Measurements from ENCODE around the gene RPTOR.

RPTOR gene

DNA sequence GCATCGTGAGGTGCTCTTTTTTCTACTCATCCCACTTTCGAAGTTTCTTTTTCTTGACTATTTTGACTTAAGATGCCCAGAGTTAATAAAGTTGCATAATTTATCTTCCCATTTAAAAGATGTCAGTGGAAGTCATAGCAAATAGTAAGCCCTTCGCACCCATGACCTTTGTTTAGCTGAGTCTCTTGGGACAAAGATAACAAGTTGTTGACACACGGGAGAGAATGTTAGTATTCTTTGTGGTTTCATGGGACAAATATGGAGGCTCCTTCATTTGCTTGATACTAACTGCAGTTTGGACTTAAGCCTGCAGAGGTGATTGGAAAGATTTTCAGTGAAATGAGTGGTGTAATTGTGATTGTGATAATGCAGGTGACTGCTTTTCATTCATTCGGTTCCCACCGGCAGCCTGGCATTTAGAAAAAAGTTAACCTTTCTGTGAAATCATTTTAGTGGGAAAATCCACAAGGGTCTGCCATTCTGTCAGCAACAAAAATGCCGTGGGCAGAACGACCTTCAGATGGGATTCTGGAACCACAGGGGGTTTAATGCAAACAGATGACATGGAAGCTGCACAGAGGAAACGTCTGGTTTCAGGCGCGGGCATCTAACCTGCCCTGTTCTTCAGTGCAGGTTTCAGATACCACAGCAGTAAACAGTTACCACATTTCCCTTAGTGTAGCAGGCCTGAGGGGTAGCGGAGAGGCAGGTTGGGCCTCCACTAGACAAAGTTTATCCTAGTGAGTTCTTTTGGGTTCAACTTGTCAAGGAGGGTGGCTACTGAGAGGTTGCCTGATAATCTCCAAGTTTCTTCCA, 123.0 kb downstream of the RPTOR start:
- no peak for DNase-seq (ENCODE audit: low read depth)

DNA sequence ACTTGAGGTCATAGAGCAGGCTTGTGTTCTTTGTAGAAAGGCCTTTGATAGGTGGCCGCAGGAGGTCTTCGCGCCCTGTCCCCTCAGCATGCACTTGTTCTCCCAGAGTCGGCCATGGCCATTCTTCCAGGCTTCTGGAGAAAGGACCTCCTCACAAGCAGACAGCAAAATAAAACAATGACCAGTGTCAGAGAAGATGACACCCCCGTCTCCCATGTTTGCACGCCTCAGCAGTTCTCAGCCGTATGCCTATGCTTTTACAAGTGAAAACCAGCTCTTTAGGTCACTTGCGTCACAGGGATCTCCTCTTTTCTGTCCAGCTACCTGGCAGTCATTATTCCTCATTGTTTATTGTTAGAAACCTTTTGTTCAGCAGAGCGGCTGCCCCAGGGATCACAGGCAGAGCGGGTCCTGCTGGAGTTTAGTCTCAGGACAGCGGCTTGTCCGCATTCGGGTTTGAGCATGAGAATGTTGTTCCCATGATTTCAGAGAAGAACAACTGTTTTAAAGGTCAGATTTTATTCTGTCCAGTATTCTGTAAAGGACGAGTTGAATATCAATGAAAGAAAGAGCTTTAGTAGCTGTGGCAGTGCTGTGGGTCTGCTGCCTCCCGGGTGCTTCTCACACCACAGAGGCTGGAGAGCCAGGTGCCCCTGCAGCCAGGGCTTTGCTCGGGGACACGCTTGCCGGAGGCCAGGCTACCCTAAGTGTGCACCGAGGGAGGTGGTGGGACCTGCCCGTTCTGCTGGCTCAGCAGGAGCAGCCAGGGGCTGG, 123.9 kb downstream of the RPTOR start:
- DNase-seq (ENCODE audit: low read depth): no peak

DNA sequence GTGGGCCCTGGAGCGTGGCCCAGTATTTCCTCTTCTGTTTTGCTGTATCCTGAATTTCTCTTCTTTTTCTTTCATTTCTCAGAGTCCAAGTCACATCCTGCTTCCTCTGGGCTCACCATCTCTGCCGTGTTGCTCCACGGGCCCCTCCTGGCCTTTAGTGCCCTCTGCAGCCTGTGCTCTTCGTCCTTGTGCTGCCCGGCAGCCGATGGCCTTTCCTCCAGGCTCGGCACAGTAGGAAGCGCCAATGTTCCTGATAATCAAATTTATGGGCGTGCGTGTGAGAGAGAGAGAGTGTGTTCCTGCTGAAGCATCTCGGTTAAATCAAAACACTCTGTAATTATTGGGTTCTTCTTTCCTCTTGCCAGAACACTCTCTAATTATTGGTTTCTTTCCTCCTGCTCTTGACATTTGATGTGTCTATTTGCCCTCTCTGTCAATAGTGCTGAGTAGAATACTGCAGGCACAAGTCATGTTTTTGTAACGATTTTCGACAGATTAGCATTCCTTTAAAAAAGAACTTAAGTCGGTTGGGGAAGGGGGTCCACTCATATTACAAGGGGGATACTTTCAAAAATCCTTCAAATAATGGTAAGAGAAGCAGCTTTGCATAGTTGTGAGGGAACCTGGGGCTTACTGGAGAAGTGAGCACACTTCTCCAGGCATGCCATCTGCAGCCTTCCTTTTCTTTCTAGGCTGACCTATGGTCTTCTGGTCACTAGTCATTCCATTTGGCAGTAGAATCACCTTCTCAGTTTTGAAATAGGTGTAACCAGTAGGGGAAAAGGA, 126.6 kb downstream of the RPTOR start:
- DNase-seq (ENCODE audit: low read depth): no peak

DNA sequence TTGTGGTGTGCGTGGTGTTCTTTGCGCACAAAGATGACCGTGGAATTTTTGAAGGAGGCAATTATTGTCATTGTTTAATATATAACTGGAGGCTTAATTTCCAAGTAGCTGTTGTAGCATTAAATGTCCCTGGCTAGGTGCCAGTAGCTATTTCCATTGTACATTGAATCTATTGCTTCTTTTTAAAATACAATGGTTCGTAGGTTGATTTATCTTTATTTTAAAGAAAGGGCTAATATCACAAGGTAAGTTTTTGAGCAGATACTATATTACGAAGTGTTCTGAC, 127.1 kb downstream of the RPTOR start:
- DNase-seq (ENCODE audit: low read depth): no peak

DNA sequence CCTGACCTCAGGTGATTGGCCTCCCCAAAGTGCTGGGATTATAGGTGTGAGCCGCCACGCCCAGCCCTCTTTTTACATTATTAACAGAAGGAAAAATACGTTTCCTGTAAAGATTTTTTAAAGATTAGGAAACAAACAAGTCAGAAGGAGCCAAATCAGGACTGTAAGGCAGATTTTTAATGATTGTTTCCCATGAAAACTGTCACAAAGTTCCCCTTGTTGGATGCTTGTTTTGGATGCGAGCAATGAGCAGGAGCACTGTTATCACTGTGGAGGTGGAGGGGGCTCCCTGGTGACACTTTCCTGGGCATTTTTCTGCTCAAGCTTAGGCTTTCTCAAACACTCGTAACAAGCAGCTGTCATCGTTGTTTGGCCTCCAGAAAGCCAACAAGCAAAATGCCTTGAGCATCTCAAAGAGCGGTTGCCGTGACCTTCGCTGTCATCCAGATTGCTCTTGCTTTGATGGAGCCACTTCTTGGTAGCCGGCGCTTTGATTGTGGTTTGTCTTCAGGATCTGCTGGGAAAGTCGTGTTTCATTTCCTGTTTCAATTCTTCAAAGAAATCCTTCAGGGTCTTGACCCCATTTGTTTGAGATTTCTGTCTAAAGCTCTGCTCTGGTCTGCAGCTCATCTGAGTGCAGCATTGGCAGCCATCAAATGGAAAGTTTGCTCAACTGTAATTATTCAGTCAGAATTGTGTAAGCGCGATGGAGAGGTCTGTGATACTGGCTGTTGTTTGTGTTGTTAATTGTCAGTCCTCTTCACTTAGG, 128.7 kb downstream of the RPTOR start:
- DNase-seq (ENCODE audit: low read depth): peak; percentile 84

DNA sequence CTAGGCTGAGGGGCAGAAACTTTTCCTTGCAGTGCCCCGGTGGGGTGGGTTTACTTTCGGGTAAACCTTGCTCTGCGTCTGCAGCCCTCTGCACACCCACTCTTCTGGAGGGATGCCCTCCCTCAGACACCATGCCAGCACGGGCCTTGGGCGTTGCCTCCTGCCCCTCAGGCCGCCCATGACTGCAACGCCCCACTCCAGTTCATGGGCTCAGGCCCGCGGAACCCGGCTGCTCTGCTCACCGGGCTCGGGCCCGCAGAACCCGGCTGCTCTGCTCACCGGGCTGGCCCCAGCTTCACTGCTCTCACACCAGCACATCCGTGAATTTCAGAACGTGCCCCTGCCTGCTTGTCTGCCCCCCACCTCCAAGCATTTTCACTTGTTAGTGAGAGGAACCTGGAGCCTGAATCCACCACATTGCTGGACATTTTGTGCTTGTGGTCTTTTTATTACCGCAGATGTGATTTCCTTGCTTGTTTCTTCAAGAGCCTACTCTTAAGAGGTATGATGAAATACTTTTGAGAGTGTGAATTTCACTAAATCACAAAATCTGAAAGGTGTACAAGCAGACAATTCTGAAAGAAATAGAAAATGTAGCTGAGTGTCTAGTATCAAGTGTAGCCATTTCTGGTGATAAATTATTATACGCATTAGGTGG, 130.9 kb downstream of the RPTOR start:
- no peak for DNase-seq (ENCODE audit: low read depth)

DNA sequence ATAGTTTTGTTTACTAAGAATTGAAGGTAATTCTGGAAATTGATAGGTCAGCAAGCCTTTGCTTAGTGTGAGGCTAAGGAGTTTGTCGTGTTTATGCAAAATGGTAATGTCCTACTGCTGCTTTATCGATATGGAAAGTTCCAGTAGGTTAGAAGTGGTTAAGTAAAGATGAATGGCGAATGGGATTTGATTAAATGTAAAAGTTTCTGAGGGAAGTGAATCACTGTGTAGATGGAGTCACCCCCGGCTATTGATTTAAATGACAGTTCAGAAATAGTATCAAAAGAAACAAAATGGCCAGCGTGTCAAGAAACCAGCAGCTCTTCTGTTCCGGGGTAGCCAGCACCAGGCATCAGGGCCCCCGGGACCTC, 131.4 kb downstream of the RPTOR start:
- DNase-seq (ENCODE audit: low read depth): no peak

DNA sequence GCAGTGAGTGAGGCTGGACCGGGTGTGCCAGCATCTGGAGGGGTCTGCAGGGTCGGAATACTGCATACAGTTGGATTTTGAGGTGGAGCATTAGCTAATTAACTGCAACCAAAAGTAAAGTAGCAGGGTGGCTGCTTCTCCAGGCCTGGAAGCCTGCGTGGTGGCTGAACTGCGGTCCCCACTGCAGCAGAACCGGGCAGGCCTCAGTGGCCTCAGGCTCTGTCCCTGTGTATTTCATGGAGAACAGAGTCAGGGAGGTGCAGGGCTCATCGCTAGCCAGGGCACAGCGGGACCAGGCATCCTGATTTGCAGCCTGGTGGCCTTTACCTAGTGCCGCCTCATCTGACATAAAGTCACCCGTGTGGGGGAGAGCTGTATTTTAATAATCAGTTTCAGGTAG, 131.9 kb downstream of the RPTOR start:
- no peak for DNase-seq (ENCODE audit: low read depth)

DNA sequence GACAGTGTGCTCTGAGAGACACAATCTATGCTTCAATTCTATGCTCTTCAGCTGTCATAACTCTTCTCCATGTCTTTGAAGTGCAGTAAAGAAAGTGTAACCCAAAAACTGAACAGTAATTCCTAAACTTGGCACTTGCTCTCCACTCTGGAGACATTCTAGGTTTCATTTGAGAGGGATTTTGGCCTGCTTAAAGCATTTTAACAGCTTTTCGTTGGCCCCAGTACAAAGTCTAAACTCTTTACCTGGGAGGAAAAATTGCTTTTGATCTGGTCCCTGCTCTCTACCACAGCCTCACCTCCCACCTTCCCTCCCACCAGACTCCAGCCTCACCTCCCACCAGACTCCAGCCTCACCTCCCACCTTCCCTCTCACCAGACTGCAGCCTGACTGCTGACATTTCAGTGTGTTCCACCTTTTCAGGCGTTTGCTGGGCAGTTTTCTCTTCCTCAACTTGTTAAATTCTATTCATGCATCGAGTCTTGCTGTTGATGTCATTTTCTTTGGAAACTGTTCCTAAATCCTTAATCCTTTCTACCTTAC, 132.6 kb downstream of the RPTOR start:
- DNase-seq (ENCODE audit: low read depth): no peak

DNA sequence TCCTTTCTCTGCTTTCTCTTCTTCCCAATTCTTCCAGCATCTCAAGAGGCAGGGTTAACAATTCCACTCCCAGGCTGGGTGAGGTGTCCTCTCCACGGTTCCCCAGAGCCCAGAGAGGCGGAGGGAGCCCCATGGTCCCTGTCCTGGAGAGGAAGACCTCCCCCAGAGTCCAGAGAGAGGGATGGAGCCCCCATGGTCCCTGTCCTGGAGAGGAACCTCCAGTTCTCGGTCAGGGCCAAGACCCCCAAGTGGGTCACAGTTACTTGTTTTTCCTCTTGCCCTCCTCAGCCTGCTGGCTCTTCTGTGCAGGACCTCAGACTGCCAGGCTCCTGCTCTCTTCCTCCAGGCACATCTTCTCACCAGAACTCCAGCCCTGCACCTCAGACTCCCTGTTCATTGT, 135.2 kb downstream of the RPTOR start:
- no peak for DNase-seq (ENCODE audit: low read depth)

DNA sequence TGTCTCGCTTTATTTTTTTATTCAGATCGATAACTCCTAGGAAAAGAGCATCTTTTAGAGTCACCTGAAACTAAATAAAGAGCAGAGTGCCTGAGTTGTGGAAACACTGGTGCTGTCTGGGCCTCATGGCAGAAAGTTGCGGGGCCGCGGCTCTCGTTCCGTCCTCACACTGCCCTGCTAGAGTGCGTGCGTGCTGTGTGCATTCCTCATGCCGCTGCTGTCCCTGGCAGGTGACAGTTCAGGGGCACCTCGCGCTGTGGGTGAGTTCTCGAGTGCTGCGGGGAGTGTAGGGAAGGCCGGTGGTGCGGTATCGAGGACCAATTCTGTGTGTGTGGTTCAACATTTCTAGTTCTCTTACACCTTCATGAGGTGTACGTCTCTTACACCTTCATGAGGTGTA, 136.6 kb downstream of the RPTOR start:
- DNase-seq (ENCODE audit: low read depth): no peak

DNA sequence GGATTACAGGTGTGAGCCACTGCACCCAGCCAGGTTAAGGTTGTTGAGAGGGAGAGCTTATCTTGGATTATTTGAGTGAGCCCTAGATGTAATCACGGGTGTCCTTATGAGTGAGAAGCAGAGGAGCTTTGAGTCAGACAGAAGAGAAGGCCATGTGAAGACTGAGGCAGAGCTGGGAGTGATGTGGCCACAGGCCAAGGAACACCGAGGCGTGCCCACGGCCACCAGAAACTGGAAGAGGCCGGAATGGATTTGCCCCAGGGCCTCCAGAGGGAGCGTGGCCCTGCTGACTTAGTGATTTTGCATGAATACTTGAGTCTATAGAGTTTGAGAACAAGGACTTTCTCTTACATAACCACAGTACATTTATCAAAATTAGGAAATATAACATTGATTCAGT, 137.7 kb downstream of the RPTOR start:
- no peak for DNase-seq (ENCODE audit: low read depth)

DNA sequence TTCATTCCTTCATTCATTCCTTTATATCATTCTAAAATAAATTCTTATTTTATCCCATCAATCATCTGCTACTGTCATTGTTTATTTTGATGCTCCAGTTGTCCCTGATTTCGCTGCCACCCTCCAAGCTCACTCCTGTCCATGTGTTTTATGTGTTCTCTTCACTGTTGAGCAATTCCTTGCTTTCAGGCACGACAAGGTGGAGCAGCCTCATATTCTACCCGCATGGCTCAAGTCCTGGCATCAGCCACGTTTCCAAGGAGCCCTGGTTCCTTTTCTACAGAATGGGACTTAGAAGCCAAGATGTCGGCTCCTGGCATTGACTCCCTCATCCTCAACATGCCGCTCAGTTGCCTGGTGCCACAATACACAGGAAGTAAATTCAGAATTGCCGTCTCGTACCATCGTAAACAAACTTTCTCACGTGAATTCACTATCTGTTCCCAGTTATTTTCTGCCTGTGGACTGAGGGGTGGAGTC, 139.0 kb downstream of the RPTOR start:
- no peak for DNase-seq (ENCODE audit: low read depth)

DNA sequence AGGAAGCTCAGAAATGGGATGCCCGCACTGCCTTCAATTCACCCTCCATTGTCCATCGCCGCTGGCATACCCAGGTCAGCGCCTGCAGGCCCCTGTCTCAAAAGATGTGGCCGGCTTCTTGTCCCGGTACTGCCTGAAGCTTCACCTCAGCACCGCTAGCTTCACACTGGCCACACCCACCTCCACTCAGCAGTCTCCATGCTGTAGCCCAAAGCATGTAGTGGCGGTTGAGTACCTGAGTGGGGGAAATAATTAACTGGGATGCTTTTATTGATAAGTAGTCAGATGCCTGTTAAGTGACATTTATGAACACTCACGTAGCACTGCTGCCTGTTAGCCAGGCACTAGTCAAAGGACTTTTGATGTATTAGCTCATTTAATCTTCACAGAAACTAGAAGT, 143.2 kb downstream of the RPTOR start:
- DNase-seq (ENCODE audit: low read depth): no peak

DNA sequence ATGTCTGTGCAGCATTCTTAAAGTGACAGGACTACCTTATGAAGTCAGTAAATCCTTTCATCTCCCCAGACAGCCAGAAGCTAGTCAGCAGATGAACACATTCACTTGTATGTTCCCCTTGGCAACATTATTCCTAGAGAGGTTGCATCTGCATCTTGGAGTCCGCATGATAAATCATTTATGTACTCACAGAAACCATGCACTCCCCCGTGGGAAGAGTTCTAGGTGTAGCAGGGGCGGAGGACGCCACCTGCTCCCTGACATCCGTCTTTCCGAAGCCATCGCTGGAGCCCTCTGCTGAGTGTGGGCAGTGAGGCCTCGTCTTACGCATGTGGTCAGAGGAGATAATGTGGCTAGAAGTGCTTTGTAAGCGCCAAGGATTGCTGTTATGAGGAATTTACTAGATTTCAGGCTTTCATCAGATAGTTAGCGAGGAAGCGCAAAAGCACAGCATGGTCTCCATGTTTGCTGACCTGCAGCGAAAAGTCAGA, 144.5 kb downstream of the RPTOR start:
- no peak for DNase-seq (ENCODE audit: low read depth)

DNA sequence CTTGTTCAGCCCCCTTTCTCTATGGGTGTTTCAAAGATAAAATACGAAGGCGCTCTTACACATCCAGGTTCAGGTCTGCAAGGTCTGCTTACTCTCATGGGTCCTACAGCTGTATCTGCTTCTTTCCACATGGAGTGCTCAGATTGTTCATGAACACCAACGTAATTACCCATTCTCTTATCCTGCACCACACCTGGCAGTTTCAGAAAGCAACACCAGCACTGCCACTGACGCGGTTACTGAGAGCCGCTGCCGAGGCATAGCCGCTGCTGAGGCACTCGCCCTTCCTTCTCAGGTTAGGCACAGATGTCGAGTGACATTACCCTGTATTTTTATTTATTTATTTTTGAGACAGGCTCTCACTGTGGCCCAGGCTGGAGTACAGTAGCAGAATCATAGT, 147.1 kb downstream of the RPTOR start:
- DNase-seq (ENCODE audit: low read depth): no peak

DNA sequence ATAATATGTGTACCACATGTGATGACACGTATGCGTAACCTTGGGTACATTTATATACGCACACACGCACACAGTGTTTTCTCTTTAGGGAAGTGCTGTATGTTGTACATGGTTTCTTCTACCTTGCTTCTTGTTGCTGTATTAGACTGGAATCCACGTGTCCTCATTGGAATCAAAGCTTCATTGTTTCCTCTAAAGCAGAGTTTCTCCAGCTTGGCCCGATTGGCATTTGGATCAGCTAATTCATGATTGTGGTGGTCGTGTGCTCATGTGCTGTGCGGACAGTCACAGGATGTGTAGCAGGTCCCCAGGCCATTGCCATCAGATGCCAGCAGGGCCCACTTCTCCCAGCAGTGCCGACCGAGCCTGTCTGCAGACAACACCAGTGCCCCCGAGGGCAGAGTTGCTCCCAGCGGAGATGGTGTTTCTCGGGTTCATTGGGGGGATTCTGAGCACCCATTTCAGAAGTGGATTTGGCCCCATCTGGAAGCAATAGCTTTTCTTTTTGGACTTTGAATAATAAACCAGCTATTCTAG, 148.4 kb downstream of the RPTOR start:
- no peak for DNase-seq (ENCODE audit: low read depth)

DNA sequence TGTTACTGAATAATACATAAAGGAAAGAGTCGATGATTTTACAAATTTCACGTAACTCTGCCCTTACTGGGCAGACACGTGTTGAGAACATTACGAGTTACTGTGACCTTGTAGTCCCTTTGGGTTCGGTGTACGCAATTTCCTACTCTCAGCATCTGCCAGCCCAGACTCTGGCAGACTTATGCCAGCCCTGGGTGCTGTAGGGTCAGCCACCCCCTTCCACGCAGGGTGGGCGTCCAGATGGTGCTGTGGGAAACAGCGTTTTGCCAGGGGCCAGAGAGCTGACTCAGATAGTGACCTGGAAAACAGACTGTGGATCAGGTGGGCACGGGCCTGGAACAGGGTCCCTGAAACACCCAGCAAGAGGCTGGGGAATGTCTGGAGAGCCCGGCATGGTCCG, 148.9 kb downstream of the RPTOR start:
- DNase-seq (ENCODE audit: low read depth): no peak

DNA sequence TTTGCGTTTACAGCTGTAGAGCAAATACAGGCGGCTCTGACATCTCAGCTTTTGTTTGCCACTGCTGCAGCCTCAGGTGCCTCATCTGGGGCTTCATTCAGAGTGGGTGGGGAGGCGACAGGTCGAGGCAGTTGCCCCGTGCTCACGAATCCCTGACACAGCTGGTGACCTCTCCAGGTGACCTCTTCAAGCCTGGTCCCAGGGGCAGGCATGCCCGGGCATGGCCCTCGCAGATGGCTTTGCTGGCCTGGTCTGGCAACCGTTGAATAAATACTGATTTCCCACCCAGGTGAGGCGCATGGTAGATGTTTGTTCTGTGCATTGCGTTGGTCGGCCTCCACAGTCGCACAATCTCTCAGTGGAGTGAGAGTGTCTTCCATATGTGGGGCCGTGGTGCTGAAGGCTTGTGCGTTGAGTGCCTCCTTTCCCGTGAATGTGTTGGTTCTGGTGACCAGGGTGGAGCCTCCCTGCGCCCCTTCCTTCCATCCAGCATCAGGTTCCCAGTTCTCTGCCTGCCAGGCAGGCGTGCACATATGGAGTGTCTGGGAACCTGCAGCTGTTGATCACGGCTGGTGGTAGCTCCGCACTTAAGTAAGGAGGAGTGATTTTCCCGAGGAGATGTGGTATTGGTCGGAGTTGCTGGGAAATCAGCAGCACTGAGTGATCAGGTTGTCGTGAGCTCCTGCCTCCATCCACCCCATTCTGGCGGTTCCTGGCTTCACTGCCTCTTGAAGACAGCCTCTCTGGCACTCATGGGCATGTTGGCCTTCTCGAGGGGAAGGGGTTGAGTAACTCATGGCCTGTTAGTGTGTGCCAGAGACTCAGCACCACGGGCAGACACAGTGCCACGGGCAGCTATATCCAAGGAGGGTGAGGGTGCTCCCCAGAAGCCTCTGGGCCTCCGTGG, 149.7 kb downstream of the RPTOR start:
- no peak for DNase-seq (ENCODE audit: low read depth)

All from iris pigment epithelial cell (primary cell).